Stimulated activated CD4-positive, alpha-beta T cell treated with anti-CD3 and anti-CD28 coated beads, Interleukin-1b, Interleukin-23, amount 100 ng/mL, for 48 hours (primary cell): ENCODE data around the gene FOXN3.
A peak's percentile ranks its signal among the peaks of the same experiment; 100 is the strongest.

Experiments
- DNase-seq: peaks from one replicate; pipeline ENCODE4 v3.0.0-alpha.2; 2020

The FOXN3 gene

GRCh38 chr14:89417091-89417464, at the start of gene FOXN3:
Gene FOXN3 (minus strand): TSS chr14:89417233. CDS start chr14:89412476, 4,757 bp downstream.
- DNase-seq = peak; percentile 88

DNA sequence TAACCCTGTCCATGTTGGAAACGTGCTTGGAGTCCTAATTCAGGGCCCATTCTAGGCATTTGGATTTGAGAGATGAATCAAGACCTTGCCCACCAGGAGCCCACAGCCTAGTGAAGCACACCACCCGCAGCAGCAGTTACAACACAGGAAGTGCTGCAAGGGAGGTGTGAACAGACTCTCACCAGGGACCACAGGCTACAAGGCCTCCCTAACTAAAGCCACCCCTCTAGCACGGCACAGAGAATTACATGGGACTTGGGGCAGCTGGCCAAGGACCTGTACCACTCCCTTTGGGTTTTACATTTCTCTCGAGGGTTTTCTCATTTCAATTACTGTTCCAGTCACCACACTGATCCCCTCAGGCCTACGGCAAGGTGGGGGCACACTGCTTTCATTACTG, 49.5 kb upstream of the FOXN3 start:
- peak; percentile 18 for DNase-seq

GRCh38 chr14:89465876-89466275, 48.8 kb upstream of the FOXN3 start:
- DNase-seq = no peak

- DNase-seq = no peak
Measured at GRCh38 chr14:89461256-89461655, 44.2 kb upstream of the FOXN3 start.

DNA sequence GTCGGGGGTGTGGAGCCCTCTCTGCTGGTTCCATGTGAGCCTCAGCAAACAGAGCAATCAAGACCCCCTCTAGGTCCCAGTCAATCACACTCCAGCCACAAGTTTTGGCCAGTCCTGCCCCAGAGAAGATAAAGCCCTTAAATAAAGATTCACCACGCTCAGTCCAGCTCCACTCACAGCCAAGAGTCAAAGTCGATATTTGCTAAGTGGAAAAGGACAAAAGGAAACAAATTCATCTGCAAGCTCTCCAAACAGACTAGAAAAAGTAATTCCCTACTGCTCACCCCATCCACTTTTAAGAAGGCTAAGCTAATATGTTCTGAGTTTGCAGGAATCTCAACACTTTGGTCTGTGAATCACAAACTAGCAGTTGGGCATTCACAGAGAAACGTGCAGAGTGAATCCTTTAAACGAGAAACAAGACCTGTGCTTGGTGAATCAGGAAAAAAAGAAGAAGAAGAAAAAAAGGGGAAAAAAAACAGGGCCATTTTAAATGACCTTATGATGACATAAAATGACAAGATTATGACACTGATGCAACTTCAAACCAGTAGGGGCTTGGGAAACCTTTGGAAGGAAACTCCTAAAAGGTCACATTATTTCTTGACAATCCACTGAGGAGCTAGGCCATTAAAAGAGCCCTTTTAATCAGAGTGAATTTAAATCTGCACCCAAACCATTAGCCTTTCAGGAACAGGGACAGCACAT, 41.8 kb upstream of the FOXN3 start:
- DNase-seq = no peak

DNA sequence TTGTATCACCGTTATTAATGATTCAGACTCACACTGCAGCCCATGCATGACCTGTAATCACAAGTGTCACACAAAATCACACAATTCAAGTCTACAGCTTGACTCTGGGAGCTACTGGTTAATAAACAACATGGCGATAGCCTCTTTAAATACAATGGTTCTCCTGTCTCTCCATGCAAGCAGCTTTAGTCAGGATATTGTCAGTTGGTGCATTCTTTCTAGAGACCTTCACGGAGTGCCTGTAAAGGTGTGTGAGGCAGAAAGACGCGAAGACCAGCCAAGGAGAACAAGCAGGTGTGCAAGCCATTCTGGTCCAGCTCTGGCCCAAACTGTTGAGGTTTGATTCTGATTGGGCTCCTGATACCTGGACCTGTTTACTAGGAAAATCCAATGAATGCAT, 40.0 kb upstream of the FOXN3 start:
- no peak for DNase-seq

DNA sequence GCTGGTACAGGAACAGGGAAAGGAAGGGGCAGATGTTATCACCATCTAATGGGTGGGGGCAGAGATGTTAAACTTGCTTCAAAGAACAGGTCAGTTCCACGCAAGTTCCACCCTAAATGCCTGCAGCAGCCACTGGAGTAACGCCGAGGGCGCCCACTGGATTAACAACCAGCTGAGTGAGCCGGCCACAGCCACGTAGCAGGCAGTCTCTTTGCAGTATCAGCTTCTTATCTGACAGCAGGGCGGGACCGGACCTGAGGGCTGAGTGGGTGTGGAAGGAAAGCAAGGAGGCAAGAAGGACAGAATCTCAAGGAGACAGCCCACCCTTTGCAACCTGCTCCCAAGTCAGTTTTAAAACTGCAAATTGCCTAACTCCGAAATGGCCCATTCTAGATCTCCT, 38.4 kb upstream of the FOXN3 start:
- no peak for DNase-seq

- DNase-seq = no peak
Measured at GRCh38 chr14:89454996-89455395, 38.0 kb upstream of the FOXN3 start.

DNA sequence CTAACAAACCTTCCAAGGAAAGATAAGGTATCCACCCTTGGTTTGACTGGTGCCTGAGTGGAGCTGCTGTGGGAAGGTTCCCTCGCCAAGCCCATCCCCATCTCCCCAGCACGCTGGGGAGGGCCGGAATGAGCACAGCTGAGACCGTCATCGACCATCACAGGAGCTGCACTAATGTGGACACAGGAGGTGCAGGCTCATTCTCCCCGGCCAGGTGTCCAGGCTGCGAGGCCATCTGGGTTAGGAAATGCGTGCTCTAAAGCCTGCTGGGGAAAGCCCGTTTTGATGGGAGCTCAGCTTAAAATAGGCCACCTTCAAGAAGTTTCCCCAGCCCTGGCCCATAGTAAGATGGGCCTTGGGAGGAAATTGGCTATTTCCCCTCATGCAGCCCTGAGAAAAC, 35.2 kb upstream of the FOXN3 start:
- no peak for DNase-seq

DNA sequence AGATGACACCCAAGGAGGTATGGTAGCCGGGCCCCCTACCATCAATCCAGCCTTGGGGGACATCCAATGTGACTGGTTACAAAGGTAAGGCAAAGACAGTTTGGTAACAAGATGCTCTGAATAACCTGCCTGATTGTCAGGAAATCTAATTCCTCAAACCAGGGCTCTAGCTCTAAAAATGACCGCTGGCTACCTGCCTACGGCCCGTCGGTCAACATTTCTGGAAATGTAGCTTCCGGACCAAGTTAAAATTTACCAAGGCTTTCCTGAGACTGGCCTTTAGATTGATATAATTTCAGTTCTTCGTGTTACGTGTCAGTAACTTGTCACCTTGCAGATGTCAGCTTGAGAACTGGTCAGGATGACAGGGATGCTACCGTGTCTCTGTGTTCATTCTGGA, 34.2 kb upstream of the FOXN3 start:
- no peak for DNase-seq

DNA sequence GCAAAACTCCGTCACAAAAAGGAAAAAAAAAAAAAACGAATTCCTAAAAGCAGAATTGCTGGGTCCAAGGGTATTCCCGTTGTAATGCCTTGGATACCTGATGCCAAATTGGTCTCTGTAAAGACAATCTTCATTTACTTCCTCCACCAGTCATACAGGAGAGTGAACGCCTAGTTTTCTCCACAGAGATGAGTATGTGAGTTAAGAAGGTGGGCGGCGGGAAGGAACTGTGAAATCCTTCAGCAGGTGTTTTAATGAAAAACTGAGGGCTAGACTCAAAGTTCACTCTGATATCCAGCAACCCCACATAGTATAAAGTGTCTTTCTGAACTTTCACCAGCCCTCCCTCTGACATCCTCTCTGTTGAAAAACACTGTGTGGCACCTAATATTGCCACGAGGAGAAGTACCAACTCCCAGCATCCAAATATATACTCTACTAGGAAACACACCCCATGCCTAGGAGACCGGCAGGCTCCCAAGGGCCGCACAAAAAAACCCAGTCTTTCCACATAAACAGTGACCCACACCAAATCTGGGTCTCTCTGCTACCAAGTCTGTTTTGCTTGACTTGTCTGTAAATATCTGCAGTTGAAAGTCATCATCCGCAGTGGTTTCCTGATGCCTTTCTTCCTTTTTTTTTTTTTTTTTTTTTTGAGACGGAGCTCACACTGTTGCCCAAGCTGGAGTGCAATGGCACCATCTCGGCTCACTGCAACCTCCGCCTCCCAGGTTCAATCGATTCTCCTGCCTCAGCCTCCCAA, 30.3 kb upstream of the FOXN3 start:
- no peak for DNase-seq

DNA sequence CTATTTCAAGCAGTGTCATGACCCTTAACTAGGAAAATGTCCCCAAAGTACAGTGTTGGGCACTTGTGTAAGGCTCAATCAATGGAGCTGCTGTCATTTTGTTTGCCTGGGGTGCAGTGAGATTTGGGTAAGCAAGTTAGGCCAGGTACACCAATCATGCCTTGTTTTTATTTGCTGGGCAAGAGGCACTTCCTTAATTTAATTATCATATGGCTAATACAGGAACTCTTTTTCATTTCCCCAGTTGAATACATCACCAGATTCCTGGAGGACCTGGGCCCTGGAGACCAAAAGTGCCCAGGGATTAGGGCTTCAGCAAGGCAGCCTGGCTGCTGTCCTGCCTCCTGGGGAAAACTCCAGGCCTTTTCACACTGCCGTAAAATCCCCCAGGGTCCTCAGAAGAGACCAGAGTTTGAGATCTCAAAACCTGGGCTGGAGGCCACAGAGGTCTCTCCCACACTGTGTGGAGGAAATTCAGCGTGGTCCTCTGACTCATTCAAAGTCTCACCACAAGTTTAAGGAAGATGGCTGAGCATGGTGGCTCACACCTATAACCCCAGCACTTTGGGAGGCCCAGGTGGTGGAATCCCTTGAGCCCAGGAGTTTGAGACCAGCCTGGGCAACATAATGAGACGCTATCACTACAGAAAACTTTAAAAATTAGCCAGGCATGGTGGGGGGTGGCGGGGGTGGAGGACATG, 28.4 kb upstream of the FOXN3 start:
- DNase-seq = peak; percentile 65

DNA sequence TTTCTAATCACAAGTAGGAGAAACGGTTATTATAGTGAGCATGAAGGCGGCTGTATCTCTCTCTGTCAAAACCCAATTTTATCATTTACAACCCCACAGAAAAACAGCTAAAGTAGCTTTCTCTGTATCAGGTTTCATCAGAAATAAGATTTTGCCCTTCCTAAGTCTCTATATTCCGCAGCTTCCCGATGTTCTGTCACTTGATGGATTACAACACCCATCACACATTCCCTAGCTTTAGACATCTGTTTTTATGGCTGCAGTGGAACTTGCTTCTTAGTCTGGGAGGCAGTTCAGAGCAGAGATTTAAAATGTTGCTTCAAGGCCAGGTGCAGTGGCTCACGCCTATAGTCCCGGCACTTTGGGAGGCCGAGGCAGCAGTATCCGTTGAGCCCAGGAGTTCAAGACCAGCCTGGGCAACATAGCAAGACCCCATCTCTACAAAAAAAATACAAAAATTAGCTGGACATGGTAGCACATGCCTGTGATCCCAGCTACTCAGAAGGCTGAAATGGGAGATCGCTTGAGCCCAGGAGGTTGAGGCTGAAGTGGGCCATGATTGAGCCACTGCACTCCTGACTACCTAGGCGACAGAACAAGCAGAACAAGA, 27.6 kb upstream of the FOXN3 start:
- DNase-seq = no peak

DNA sequence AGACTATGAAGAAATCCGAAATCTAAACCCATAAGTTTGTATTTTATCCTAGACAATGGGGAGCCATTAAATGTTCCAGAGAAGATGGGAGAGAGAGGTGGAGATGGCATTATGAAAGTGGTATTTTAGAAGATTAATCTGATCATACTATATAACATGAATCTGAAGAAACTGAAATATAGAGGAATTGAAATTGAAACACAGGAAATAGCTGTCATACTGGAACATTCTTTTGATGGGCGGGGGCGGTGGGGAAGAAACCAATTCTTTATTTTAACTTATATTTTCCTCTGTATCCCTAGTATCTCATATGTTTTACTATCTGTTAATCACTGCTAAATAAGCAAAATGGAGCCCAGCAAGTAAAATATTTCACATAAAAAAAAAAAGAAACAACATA, 27.0 kb upstream of the FOXN3 start:
- no peak for DNase-seq

GRCh38 chr14:89443042-89443629, 26.1 kb upstream of the FOXN3 start:
- no peak for DNase-seq

- no peak for DNase-seq
Measured at GRCh38 chr14:89442280-89442679, 25.2 kb upstream of the FOXN3 start.

DNA sequence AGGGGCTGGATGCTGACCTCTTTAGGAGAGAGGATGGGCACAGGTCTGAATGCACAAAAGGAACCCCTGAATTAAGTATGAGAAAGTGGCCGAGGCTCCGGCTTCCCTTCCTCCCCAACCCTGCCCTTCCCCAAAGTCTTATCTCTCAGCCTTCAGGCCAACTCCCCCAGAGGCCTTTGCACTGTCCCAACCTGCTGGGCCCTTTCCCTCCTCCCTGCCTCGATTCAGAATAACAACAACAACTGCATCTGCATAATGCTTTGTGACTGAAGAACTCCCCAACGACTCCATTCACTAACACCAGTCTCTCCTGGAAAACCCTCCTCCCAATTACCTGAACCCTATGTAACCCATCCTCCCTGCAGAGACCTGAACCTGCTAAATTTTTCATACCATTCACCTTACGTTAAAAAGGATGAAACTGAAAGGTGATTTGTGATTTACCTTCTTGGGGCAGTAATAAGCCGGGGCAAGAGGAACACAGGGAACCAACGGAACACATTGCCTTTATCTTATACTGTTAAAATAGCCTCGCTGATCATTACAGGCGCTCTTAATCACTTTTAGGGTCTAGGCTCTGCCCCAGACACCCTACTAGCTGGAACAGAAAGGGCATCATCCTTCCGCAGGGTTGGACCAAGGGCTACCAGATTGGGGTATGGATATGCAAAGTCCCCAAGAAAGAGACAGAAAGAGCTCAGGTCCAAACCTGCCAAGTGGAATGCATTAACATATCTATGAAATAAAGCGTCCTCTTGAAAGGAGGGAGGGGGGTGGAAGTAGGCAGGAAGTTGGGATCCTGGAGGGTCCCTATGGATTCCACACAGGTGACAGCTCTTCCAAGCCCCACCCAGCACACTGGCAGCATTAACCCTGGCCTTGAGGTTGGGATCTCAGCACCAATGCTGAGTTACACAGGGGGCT, 24.2 kb upstream of the FOXN3 start:
- no peak for DNase-seq

DNA sequence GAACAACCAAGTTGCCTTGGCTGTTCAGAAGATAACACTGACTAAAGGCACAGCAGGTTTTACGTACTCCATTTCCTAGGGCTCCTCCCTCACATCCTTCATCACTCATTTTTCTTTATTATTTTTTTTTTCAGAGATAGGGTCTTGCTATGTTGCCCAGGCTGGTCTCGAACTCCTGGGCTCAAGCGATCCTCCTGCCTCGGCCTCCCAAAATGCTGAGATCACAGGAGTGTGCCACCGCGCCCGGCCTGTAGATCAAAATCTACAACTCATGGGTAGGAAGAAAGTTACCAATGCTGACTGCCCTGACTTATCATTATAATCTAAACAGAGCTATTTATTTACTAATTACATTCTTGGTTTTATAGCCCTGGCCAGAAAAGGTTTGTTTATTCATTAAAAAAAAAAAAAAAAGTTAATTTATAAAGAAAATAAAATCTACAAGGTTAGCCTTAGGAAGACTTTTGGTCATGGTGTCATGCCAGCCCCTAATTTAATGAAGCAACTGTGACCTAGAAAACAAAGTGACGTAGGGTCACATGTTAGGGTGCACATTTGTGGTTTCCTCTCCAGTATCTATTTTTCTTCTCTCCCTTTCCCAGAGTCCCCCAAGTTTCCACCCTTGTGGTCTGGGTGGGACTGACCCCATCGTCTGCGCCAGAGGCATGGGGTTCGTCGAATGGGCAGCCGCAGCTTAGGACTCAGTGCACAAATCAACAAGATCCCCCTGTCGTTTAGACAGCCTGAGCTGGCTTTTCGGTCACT, 19.0 kb upstream of the FOXN3 start:
- DNase-seq = no peak

- no peak for DNase-seq
Measured at GRCh38 chr14:89435492-89435891, 18.5 kb upstream of the FOXN3 start.

- DNase-seq = no peak
Measured at GRCh38 chr14:89432226-89432625, 15.2 kb upstream of the FOXN3 start.
